NCI-H226 (cell line): ENCODE data around the gene ZPBP2.
"Not testable (repeated sequence)": the region's sequence is repeated elsewhere in the genome, so short reads cannot be mapped to it uniquely, and the experiment has no call there.

Experiments used
- DNase-seq: peaks from one replicate; pipeline ENCODE4 v3.0.0-alpha.2; 2015

Gene ZPBP2

GRCh38 chr17:39855911-39856649 lies 11.9 kb upstream of the ZPBP2 start:
- not testable (repeated sequence) for DNase-seq

- no peak for DNase-seq
Measured at GRCh38 chr17:39861235-39861634, 6.8 kb upstream of the ZPBP2 start.

GRCh38 chr17:39863244-39863917 lies 4.6 kb upstream of the ZPBP2 start:
- no peak for DNase-seq

- no peak for DNase-seq
Measured at GRCh38 chr17:39863918-39864746, 3.9 kb upstream of the ZPBP2 start, which contains the start of gene IKZF3. Gene IKZF3, minus strand, starts transcription at chr17:39864312. Its CDS starts 186 bp downstream, at chr17:39864126.

DNA sequence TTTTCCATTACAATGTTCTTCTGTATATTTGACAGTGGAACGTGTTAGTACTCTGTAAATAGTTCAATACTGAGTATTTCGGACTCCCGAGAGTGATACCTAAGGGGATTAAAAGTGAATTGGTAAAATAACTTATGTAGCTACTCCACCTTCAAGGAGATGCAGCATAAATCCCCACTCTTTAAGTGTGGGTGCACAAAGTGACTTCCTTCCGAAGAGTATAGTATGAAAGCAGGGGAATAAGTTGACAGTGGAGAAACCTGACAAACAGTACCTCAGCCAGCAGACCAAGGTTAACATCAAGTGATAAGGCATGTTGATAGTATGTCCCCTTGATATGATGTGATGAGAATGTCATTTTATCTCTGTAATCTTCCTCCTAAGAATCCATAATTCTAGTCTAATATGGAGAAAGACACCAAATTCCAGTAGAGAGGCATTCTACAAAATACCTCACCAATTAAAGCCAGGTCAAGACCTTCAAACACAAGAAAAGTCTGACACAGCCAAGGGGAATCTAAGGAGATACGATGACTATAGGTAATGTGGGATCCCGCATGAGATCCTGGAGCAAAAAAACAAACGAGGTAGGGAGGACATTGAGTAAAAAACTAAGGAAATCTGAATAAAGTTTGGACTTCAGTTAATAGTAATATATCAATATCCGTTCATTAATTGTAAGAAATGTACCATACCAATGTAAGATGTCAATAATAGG lies 1.8 kb upstream of the ZPBP2 start:
- DNase-seq: no peak

GRCh38 chr17:39867084-39867879 lies 720 bp upstream of the ZPBP2 start:
- DNase-seq: no peak

DNA sequence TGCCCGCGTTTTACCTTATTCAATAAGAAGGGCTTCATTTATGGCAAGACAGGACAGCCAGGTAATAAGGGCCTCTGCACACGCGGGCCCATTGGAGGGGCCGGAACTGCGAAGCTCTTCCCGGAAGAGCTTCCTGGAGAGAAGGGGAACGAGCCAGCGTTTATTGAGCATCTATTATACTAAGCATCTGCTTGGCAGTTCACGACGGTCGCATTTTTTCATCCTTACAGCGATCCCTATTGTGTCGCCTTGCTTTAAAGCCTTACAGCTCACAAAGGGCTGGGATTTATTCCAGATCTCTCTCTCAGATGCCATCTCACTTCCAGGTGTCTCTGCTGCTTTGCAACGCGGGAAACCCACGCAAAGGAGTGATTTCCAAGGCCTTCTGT lies 546 bp downstream of the ZPBP2 start:
- no peak for DNase-seq

GRCh38 chr17:39870776-39871175 lies 2.8 kb downstream of the ZPBP2 start:
- no peak for DNase-seq

DNA sequence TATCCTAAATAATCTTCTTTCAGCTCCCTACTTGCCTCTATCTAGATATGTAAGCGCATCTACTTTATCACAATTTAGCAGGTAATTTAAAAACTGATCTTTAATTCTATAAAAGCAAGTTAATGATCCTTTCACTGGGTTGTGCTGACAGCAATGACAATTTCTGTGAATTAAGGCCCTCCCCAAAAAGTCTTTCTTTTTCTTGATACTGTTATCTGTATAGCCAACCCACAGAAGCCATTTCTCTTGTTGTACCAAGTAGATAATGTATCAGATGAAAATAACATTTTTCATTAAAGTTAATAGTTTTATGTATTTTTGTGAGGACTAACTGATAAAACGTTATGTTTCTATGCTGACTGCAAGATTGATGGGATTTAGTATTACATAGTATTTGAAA lies 3.8 kb downstream of the ZPBP2 start:
- no peak for DNase-seq

DNA sequence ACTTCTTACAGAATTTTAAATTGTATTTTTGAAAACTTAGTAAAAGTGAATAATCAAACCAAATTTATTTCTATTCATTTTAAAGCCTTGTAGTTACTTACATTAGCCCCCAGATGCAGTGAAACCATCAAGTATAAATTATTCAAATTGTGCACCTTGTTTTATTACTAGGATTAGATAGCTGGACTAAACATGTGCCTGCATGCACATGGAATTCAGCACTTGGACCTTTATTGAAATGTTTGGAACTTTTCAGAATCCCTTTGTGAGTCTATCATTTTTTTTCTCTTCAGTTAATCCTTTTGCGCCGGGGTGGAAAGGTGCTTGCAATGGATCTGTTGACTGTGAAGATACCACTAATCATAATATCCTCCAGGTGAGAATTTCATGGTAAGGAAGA lies 4.7 kb downstream of the ZPBP2 start:
- DNase-seq: peak; percentile 3

DNA sequence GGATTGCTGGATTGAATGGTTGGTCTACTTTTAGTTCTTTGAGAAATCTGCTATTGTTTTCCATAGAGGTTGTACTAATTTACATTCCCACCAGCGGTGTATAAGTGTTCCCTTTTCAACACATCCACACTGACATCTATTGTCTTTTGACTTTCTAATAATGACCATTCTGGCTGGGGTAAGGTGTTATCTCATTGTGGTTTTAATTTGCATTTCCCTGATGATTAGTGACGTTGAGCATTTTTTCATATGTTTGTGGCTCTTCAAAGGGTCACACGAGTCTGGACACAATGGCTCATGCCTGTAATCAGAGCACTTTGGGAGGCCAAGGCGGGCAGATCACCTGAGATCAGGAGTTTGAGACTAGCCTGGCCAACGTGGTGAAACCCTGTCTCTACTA lies 18.1 kb downstream of the ZPBP2 start:
- DNase-seq: not testable (repeated sequence)

- DNase-seq: no peak
Measured at GRCh38 chr17:39887078-39887477, 19.1 kb downstream of the ZPBP2 start.

DNA sequence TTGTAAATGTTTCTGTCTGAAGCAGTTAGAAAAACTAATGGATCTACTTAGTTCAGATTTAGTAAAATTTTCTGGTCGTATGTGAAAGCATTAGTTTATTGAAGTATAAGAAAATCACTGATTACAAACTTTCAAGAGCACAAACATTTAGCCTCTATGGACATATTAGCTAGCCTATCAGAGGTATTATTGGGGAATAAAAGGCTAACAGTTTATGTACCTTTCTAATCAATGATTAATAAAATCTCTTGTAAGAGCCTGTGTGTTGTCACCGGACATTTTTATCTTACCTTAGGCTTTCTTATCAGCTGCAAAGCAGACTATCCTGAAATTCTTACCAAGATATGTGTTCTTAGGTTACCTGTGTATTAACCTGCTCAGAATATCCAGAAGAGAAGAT lies 21.2 kb downstream of the ZPBP2 start:
- no peak for DNase-seq

GRCh38 chr17:39894681-39895376 lies 26.8 kb downstream of the ZPBP2 start:
- DNase-seq: no peak

DNA sequence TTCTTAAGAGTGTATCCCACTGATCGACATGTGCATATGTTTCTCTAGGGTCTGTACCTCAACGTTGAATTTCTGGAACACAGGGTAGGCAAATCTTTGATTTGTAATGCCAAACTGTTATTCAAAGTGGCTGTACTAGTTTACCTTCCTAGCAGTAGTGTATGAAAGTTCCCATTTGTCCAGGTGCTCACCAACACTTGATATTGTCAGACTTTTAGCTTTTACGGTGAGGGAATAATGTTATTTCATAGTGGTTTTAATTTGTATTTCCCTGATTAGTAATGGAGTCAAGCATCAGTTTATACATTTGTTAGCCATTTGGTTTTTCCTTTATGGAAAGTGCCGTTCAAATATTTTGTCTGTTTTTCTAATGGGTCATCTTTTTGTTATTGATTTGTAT lies 30.1 kb downstream of the ZPBP2 start:
- DNase-seq: no peak

DNA sequence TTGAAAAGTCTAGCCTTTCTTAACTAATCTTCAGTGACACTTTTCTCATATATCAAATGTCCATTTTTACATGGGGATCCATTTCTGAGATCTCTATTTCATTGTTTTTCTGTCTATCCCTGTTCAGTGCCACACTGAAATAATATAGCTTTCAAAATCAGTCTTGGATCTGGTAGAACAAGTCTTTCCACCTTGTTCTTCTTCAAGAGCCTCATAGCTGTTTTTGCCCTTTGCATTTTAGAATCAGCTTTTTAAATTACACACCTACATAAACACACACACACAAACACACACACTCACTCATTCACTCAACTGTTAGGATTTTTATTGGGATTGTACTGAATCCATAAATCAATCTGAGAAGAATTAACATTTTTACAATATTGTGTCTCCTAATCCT lies 31.2 kb downstream of the ZPBP2 start:
- DNase-seq: no peak

DNA sequence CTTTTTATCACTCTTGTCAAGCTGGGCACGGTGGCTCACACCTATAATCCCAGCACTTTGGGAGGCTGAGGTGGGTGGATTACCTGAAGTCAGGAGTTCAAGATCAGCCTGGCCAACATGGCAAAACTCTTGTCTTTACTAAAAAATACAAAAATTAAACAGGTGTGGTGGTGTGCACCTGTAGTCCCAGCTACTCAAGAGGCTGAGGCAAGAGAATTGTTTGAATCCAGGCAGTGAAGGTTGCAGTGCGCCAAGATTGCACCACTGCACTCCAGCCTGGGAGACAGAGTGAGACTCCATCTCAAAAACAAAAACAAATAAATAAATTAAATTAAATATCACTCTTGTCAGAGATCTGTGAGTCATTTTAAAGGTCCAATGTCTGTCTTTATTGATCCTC lies 34.0 kb downstream of the ZPBP2 start:
- DNase-seq: not testable (repeated sequence)

DNA sequence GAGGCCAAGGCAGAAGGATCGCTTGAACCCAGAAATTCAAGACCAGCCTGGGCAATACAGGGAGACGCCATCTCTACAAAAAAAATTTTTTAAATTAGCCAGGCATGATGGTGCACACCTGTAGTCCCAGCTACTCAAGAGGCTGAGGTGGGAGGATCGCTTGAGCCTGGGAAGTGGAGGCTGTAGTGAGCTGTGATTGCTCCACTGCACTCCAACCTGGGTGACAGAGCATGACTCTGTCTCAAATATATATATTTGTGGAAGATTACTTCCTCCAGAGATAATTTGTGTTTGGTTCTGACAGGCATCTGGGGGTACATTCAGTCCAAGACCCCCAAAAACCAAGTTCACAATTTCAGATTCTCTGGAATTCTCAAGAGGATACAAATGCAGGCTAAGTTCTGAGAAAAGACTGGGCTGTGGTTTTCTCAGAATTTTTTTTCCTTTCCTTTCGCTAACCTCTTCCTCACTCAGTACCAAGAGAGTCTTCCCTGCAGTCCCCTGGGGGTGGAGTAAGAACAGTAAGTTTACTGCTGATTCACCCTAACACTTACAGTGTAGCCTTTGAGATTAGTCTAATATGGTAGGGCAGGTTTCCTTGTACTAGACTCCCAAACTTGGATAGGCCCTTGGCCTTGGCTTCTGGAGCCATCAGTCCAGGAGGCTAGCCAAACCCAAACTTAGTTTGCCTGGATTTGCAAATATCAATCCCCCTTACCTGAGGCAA lies 35.3 kb downstream of the ZPBP2 start:
- peak; percentile 7 for DNase-seq

DNA sequence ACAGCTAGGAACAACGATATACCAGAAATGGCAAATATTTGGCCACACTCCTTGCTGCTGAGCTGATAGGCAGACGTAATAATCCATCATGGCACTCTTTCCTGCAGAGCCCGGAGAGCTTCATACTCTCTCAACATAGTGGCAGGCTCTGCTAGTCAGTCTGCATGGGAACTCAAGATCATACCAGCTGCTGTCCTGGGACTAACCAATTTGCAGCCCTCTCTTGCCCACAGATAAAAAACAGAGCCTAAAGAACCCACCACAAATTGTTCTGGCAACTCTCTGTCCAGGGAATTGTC lies 36.9 kb downstream of the ZPBP2 start:
- no peak for DNase-seq

GRCh38 chr17:39908789-39909352 lies 40.9 kb downstream of the ZPBP2 start:
- no peak for DNase-seq

- DNase-seq: no peak
Measured at GRCh38 chr17:39913989-39914388, 46.0 kb downstream of the ZPBP2 start.
